ENCODE data around the gene PLEKHH1.
"Not testable (repeated sequence)": the region's sequence is repeated elsewhere in the genome, so short reads cannot be mapped to it uniquely, and the experiment has no call there.

The PLEKHH1 gene

DNA sequence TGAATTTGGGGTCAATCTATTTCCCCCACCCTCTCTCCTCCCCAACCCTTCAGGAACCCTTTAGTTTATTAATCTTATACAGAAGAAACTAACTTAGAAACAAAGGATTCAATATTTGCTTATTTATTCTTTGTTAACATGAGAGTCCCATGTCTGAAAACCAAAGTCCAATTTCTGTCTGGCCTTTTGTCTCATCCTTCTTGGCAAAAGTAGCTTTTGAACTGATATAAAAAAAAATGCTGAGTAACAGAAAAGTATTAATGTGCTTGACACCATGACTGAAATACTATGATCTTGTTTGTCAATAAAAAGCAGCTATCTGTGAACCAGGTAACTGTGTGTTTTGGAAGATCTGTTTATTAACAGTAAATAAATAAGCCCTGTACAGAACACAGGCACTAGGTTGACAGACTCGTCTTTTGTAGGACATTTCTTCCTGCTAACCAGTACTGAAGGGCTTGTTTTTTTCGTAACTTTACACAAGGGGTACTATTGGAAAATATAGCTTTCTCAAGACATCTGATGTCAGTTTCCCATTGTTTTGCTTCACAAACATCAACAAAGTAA lies 56.2 kb downstream of the PLEKHH1 start:
- no peak for FAIRE-seq

- not testable (repeated sequence) for FAIRE-seq
Observed at GRCh38 chr14:67593650-67594049, 60.6 kb downstream of the PLEKHH1 start.

GRCh38 chr14:67595392-67595791 lies 62.3 kb downstream of the PLEKHH1 start:
- FAIRE-seq = no peak

DNA sequence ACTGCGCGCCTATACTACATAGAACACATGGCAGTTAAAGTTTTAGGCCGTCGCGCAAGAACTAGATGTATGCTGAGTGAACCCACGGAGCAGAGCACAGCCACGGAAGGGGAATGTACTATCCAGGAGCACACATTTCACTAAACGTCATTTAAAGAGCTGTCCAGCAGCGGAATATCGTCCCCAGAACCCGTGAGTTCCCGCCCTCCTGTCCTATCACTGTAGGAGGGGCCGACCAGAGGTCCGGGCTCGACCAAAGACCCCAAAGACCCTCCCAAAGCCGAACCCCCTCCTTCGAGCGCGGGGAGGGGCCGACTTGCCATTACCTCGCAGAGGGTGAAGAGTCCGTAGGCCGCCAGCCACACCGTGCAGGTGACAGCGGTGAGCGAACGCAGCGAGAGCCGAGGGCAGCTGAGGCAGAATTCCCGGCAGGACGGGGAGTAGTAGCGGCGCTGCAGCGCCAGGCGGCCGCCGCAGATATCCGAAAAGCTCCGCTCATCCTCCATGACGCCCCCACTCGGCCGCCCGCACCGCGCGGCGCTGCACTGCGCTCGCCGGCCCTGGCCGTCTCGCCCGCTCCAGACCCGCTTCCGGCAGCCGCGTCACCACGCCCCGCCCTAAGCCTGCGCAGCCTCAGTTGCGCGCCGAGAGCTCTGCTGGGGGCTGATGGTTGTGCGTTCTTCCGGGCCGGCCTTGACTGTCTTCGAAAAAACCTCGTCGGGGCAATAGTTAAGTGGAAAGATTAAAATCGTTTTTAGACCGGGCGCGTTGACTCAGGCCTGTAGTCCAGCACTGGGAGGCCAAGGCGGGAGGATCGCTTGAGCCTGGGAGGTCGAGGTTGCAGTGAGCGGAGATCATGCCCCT lies 66.8 kb downstream of the PLEKHH1 start, which contains the start of gene PIGH:
TSS of gene PIGH (minus strand) at position 571 of the 864 bp plus-strand sequence. CDS start at position 506, 65 bp downstream.
- no peak for FAIRE-seq

DNA sequence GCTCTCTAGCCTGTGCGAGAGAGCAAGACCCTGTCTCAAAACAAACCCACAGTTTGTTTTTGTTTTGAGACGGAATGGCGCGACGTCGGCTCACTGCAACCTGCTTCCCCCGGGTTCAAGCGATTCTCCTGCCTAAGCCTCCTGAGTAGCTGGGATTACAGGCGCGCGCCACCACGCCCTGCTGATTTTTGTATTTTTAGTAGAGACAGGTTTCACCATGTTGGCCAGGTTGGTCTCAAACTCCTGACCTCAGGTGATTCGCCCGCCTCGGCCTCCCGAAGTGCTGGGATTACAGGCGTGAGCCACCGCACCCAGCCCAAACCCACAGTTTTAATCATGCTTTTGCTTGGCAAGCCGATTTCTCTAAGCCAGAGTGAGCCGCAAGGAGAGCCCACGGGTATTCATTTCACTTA lies 67.5 kb downstream of the PLEKHH1 start:
- not testable (repeated sequence) for FAIRE-seq

- no peak for FAIRE-seq
Observed at GRCh38 chr14:67602076-67602475, 69.0 kb downstream of the PLEKHH1 start.

GRCh38 chr14:67602995-67603545 lies 70.0 kb downstream of the PLEKHH1 start:
- FAIRE-seq = no peak

DNA sequence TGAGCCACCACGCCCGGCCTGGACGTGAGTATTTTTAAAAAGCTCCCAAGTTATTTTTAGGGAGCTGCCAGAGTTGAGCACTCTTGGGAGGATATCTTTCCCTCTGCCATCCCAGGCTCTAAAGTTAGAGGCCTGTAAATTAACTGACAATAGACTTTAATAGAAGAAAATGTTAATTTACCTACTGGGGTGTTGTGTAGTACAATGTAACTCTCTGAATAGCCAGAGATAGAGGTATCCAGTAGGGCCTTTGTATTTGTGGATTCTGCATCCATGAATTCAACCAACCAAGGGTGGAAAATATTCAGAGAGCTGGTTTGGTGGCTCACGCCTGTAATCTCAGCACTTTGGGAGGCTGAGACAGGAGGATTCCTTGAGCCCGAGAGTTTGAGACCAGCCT lies 74.6 kb downstream of the PLEKHH1 start:
- no peak for FAIRE-seq

DNA sequence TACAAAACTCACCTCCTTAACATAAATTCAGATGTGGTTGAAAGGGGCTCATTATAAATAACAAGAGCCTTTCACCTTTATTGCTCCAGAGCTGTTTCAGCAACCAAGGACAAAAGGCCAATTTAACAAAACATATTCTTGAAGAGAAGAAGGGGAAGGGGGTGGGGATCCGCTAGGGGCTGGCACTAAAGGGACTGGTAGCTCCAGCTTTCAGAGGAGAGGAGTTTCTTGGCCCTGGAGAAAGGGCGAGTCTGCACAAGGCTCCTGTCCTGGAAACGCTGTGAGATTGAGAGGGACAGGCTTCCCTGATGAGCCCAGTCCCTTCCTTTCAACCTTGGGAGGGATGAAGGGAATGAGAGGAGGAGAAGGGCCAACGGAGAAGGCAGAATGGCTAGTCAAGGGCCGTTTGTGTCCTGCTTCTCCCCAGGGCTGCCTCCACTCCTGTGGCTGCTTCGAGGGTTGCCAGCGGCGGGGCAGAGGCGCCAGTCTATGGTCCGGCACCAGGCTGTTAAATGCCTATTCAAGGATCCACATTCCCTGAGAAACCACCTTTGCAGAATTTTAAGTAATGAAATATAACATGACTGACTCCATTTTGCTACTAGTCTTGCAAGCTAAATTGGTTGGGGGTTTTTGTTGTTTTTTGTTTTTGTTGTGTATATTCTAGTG lies 76.7 kb downstream of the PLEKHH1 start:
- FAIRE-seq = no peak

GRCh38 chr14:67610491-67610890 lies 77.4 kb downstream of the PLEKHH1 start:
- FAIRE-seq = no peak

DNA sequence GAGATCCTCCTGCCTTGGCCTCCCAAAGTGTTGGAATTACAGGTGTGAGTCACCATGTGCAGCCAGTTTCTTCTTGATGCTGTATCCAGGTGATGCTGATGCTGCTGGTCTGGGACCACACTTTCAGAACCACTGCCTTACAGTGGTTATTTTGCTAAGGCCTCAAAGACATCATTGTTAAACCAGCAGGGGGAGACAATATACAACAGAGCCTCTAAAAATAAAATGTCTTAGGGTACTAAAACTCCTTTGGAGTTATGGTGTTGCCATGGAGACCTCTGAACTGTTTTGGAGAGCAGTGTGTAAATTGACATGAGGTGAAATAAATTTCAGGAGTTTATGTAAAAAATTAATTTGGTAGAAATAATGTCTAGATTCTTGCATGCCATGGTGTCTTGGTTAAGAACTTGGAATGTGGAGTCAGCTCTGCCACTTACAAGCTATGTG lies 85.5 kb downstream of the PLEKHH1 start:
- FAIRE-seq = peak; percentile 60

DNA sequence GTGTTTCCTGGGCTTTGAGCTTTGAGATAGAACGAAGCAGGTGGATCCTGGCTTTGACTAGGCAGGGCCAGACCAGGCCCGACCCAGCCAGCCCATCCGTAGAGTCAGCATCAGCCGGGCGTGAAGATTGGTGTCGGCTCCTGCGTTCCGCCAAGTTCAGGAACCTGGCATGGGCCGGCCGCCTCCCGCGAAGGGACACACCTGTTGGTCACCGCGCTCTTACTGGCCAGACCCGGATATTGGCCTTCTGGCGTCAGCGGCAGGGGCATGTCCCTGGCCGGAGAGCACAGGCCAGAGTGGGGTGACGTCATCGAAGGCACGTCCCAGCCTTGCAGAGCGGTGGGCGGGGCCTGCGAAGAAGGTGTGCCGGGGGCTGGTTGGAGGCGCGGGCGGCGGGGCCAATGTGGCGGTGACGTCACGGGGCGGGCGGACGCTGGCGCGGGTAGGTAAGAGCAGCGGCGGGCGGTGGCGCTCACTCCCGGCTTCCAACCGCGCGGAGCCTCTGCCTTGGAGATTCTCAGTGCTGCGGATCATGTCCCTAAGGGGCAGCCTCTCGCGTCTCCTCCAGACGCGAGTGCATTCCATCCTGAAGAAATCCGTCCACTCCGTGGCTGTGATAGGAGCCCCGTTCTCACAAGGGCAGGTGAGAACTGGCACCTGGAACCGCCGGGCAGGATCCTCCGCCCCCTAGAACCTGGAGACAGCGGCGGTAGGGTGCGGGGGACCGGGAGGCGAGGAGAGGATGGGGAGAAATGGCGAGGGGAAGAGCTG lies 86.5 kb downstream of the PLEKHH1 start, which contains the start of gene ARG2:
TSS of gene ARG2 (plus strand) at position 475 of the 771 bp plus-strand sequence. CDS start at position 533, 58 bp downstream.
- FAIRE-seq = no peak

DNA sequence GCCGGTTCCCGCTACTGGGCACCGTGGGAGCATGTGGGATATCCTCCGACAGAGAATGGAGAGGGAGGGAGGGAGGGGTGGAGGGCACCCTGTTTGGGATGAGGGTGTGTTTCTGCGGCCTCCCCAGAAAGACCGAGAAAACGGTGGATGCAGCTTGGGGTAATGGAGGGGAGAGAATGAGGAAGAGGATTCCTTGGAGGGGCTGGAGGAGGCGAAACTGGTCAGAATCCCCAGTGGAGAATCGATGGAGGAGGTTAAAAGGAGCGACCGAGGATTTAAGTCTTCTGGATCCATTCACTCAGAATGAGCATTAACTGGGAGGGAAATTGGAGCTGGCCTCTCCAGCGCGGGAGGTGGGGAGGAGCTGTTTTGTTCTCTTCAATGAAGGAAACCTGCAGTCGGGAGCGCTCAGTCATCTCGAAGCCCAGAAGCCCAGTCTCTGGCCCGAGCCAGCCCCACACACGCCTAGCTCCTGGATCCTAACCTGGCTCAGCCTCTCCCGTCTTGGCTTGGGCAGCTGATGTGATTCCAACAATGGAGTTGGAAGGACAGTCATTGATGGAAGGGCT lies 87.2 kb downstream of the PLEKHH1 start:
- FAIRE-seq = no peak

- no peak for FAIRE-seq
Observed at GRCh38 chr14:67622675-67623074, 89.6 kb downstream of the PLEKHH1 start.

- FAIRE-seq = no peak
Observed at GRCh38 chr14:67623114-67623513, 90.0 kb downstream of the PLEKHH1 start.

DNA sequence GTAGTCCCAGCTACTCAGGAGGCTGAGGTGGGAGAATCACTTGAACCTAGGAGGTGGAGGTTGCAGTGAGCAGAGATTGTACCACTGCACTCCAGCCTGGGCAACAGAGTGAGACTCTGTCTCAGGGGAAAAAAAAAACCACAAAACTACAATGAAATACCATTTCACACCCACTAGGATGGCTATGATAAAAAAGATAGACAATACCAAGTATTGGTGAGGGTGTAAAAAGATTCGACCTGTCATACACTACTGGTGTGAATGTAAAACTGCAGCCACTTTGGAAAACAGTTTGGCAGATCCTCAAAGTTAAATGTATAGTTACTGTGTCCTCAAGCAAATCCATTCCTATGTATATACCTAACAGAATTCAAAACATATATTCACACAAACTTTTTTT lies 93.0 kb downstream of the PLEKHH1 start:
- not testable (repeated sequence) for FAIRE-seq

GRCh38 chr14:67627519-67627918 lies 94.4 kb downstream of the PLEKHH1 start:
- no peak for FAIRE-seq

GRCh38 chr14:67630186-67630585 lies 97.1 kb downstream of the PLEKHH1 start:
- FAIRE-seq = no peak

GRCh38 chr14:67630938-67631337 lies 97.8 kb downstream of the PLEKHH1 start:
- FAIRE-seq = no peak

GRCh38 chr14:67633451-67634147 lies 100.5 kb downstream of the PLEKHH1 start:
- FAIRE-seq = no peak

GRCh38 chr14:67636361-67636919 lies 103.3 kb downstream of the PLEKHH1 start:
- FAIRE-seq = no peak

All from TTC549 (cell line).